SK-N-SH (cell line): ENCODE results near the gene SAMD15. TPM values are rescaled to one million over a fixed set of nuclear protein-coding genes. Genes with fewer than 3 reads are reported as not detected.

Experiments used
- CTCF ChIA-PET: fragments of 300-600, 350-600 bp; formaldehyde crosslinking; extraction: SDS; loops from one replicate; lab custom pipeline; 2021; lab: Yijun Ruan, JAX
- POLR2A ChIA-PET: fragments of 350-600 bp; sonication (Branson Sonifier 250); formaldehyde crosslinking; extraction: SDS; loops from one replicate; lab custom pipeline; 2020; ENCODE audit warnings: antibody characterized with exemption, inconsistent platforms; lab: Yijun Ruan, JAX
- DNase-seq: peaks from one replicate; pipeline ENCODE4 v3.0.0; 2012
- H2AFZ ChIP-seq: fragments of 200-600 bp; sonication (generic); 2 replicates; pipeline ENCODE4 v1.8.1; 2016; ENCODE audit warnings: antibody characterized with exemption, mild to moderate bottlenecking, low read depth
- H3F3A ChIP-seq: fragments of 200-600 bp; sonication (generic); replicated peaks from 2 replicates; pipeline ENCODE3; 2016; ENCODE audit warnings: antibody characterized with exemption, mild to moderate bottlenecking; ENCODE audit not compliant: insufficient read depth
- H3K27ac ChIP-seq, 2 experiments: fragments of 200-500 bp in 1 of 2; fragments of 200-600 bp in 1 of 2; sonication (Bioruptor generic) in 1 of 2; sonication (generic), shearing (Covaris generic) in 1 of 2; 2 replicates each; pipeline versions ENCODE4 v1.5.1 to v1.6.1; 2014 to 2016; ENCODE audit warnings: low read depth in 2 of 2, inconsistent platforms in 1 of 2, low read length in 1 of 2, mild to moderate bottlenecking in 1 of 2, mixed read lengths in 1 of 2
- H3K27me3 ChIP-seq: fragments of 200-600 bp; sonication (generic), shearing (Covaris generic); 2 replicates; pipeline ENCODE4 v1.6.1; 2016; ENCODE audit warnings: mixed run types; ENCODE audit not compliant: insufficient read depth
- H3K36me3 ChIP-seq, 2 experiments: fragments of 200-500 bp in 1 of 2; fragments of 200-600 bp in 1 of 2; sonication (Bioruptor generic) in 1 of 2; sonication (generic) in 1 of 2; replicated peaks in 1 of 2; 2 replicates each; pipeline versions ENCODE3 to v1.5.1; 2014 to 2016; ENCODE audit warnings: low read length in 1 of 2, mild to moderate bottlenecking in 1 of 2; ENCODE audit not compliant: insufficient read depth in 2 of 2, control insufficient read depth in 1 of 2
- H3K4me1 ChIP-seq, 2 experiments: fragments of 200-500 bp in 1 of 2; fragments of 200-600 bp in 1 of 2; sonication (Bioruptor generic) in 1 of 2; sonication (generic), shearing (Covaris generic) in 1 of 2; 2 replicates each; pipeline versions ENCODE4 v1.5.1 to v1.6.1; 2014 to 2016; ENCODE audit warnings: low read depth in 1 of 2, low read length in 1 of 2, mixed run types in 1 of 2; ENCODE audit not compliant: insufficient read depth in 2 of 2, control insufficient read depth in 1 of 2
- H3K4me2 ChIP-seq: fragments of 200-600 bp; sonication (generic), shearing (Covaris generic); 2 replicates; pipeline ENCODE4 v1.6.1; 2017; ENCODE audit warnings: mixed run types
- H3K4me3 ChIP-seq, 2 experiments: fragments of 200-500 bp in 1 of 2; fragments of 200-600 bp in 1 of 2; sonication (Bioruptor generic) in 1 of 2; sonication (generic), shearing (Covaris generic) in 1 of 2; 2 replicates each; pipeline versions ENCODE4 v1.5.1 to v1.8.1; 2014 to 2016; ENCODE audit warnings: low read depth in 2 of 2, inconsistent platforms in 1 of 2, low read length in 1 of 2, mild to moderate bottlenecking in 1 of 2, mixed read lengths in 1 of 2, moderate library complexity in 1 of 2
- H3K79me2 ChIP-seq: fragments of 200-600 bp; sonication (generic); 2 replicates; pipeline ENCODE4 v1.8.1; 2017; ENCODE audit warnings: mild to moderate bottlenecking; ENCODE audit not compliant: insufficient read depth
- H3K9ac ChIP-seq: fragments of 200-600 bp; sonication (generic); 2 replicates; pipeline ENCODE4 v1.6.1; 2017; ENCODE audit warnings: mixed run types
- H3K9me2 ChIP-seq: fragments of 200-600 bp; sonication (generic); 2 replicates; pipeline ENCODE4 v1.6.1; 2017; ENCODE audit warnings: mixed run types
- H3K9me3 ChIP-seq: fragments of 200-600 bp; sonication (generic); 2 replicates; pipeline ENCODE4 v1.6.1; 2017; ENCODE audit warnings: mixed run types, mild to moderate bottlenecking, moderate library complexity
- H4K20me1 ChIP-seq: fragments of 200-600 bp; sonication (generic); 2 replicates; pipeline ENCODE4 v1.6.1; 2017; ENCODE audit warnings: mild to moderate bottlenecking, mixed run types; ENCODE audit not compliant: insufficient read depth
- EP300 ChIP-seq, 2 experiments: IDR thresholded peaks; 2 replicates each; pipeline versions ENCODE4 v1.4.0 to v1.6.1; 2012; ENCODE audit warnings: borderline replicate concordance in 1 of 2, low read depth in 1 of 2, low read length in 1 of 2
- EZH2phosphoT487 ChIP-seq: fragments of 200-600 bp; sonication (generic); IDR thresholded peaks from 2 replicates; pipeline ENCODE4 v1.6.1; 2017; ENCODE audit warnings: low read depth, mixed run types, mild to moderate bottlenecking, antibody characterized with exemption, moderate library complexity, borderline replicate concordance
- FOSL2 ChIP-seq: IDR thresholded peaks from 2 replicates; pipeline ENCODE4 v1.4.0; 2012; ENCODE audit warnings: low read depth, mild to moderate bottlenecking, moderate library complexity, borderline replicate concordance
- FOXM1 ChIP-seq: IDR thresholded peaks from 2 replicates; pipeline ENCODE4 v1.4.0; 2012; ENCODE audit warnings: low read depth, mild to moderate bottlenecking
- GABPA ChIP-seq: IDR thresholded peaks from 2 replicates; pipeline ENCODE4 v1.4.0; 2012; ENCODE audit warnings: low read depth, mild to moderate bottlenecking
- GATA2 ChIP-seq: sonication (generic); formaldehyde crosslinking; IDR thresholded peaks from 2 replicates; pipeline ENCODE4 v1.5.0; 2020; ENCODE audit warnings: mild to moderate bottlenecking, missing genetic modification reagents
- JUND ChIP-seq: IDR thresholded peaks from 2 replicates; pipeline ENCODE4 v1.4.0; 2012
- MAX ChIP-seq: IDR thresholded peaks from 2 replicates; pipeline ENCODE4 v1.4.0; 2012; ENCODE audit warnings: low read depth
- NFIC ChIP-seq: IDR thresholded peaks from 2 replicates; pipeline ENCODE4 v1.4.0; 2012; ENCODE audit warnings: borderline replicate concordance
- RAD21 ChIP-seq: IDR thresholded peaks from 2 replicates; pipeline ENCODE4 v1.6.1; 2012; ENCODE audit warnings: mild to moderate bottlenecking, low read length
- RFX5 ChIP-seq: IDR thresholded peaks from 2 replicates; pipeline ENCODE4 v1.6.1; 2012; ENCODE audit warnings: mild to moderate bottlenecking, improper control_type of control experiment, low read length
- RXRA ChIP-seq: IDR thresholded peaks from 2 replicates; pipeline ENCODE4 v1.4.0; 2012; ENCODE audit warnings: low read depth, mild to moderate bottlenecking, borderline replicate concordance
- TAF1 ChIP-seq: IDR thresholded peaks from 2 replicates; pipeline ENCODE4 v1.6.1; 2012; ENCODE audit warnings: low read depth, mild to moderate bottlenecking, low read length, moderate library complexity, borderline replicate concordance
- TCF12 ChIP-seq: IDR thresholded peaks from 2 replicates; pipeline ENCODE4 v1.4.0; 2012
- YY1 ChIP-seq: IDR thresholded peaks from 2 replicates; pipeline ENCODE4 v1.4.0; 2012; ENCODE audit warnings: low read depth, mild to moderate bottlenecking
- ZBTB33 ChIP-seq: IDR thresholded peaks from 2 replicates; pipeline ENCODE4 v1.4.0; 2012; ENCODE audit warnings: low read depth, borderline replicate concordance
- WGBS: methylation state at CpG from one replicate; pipeline ENCODE4 v1.1.6; 2017; ENCODE audit warnings: low lambda C conversion rate; 5-methylcytosine and 5-hydroxymethylcytosine counted together
- polyA plus RNA-seq, 3 experiments: library from polyadenylated mRNA; depleted of rRNA; stranded (reverse); fragments of >200 nt; gene quantifications; 2 replicates each; pipeline ENCODE4 v1.2.3, GENCODE V29; 2012

Gene SAMD15
- polyA plus RNA-seq, 1 of the 3 experiments (the other 2 are of a cell fraction) = 1.7 TPM

- 0 out of 4 replicates have a peak, but pooled peaks cover 0 to 5% of the 10 kb centered on the region in 2 experiments for H3K4me1 ChIP-seq
- no peak overlapping the region for H3K27ac ChIP-seq
- peaks cover 4 to 40% of the 10 kb centered on the region in 2 experiments for H3K36me3 ChIP-seq
- no peaks in the 10 kb centered on the region for H3K79me2 ChIP-seq
- no peaks in the 10 kb centered on the region for H3K9me3 ChIP-seq
- no peaks in the 10 kb centered on the region for H3K9me2 ChIP-seq
- 86% methylated on average over 1 of the region's 1 CpG for WGBS
- CTCF ChIA-PET = interaction anchor here (1.4 kb wide), 1 partner anchor 19 kb away, joined by 3 read pairs; the partner anchor contains the start of genes GSTZ1 and POMT2
- H3F3A ChIP-seq = no peaks in the 10 kb centered on the region
- POLR2A ChIA-PET = no interaction called here
- H4K20me1 ChIP-seq = no peaks in the 10 kb centered on the region
- H3K27me3 ChIP-seq = no peaks in the 10 kb centered on the region
- TF ChIP-seq JUND (no peak), FOXM1 (no peak), EP300 (IDR thresholded peaks at IDR 0.05; ENCODE audit: borderline replicate concordance in 1 of 2, low read depth in 1 of 2, low read length in 1 of 2) (no peak), NFIC (no peak), MAX (no peak), EZH2phosphoT487 (no peak), RFX5 (no peak), GABPA (no peak), GATA2 (CRISPR knock-in tag) (no peak), ZBTB33 (no peak), FOSL2 (no peak)
- H3K4me2 ChIP-seq = no peak overlapping the region
- DNase-seq = no peak
- no peak overlapping the region for H2AFZ ChIP-seq
- no peak overlapping the region for H3K9ac ChIP-seq
- no peak overlapping the region for H3K4me3 ChIP-seq
These were observed 37.8 kb upstream of the SAMD15 start for GRCh38 chr14:77339407-77339806.

GRCh38 chr14:77340389-77340788, 36.8 kb upstream of the SAMD15 start:
- Histone ChIP-seq H3K9ac (no peak overlapping the region), H3K36me3 (peaks cover 4 to 40% of the 10 kb centered on the region in 2 experiments), H3K9me3 (no peaks in the 10 kb centered on the region), H3K9me2 (no peaks in the 10 kb centered on the region), H3K4me2 (no peak overlapping the region), H2AFZ (no peak overlapping the region), H3K27ac (no peak overlapping the region), H4K20me1 (no peaks in the 10 kb centered on the region), H3K27me3 (no peaks in the 10 kb centered on the region), H3K79me2 (no peaks in the 10 kb centered on the region), H3K4me1 (0 out of 4 replicates have a peak, but pooled peaks cover 0 to 5% of the 10 kb centered on the region in 2 experiments), H3F3A (no peaks in the 10 kb centered on the region), H3K4me3 (no peak overlapping the region)
- DNase-seq = no peak
- POLR2A ChIA-PET = no interaction called here
- CTCF ChIA-PET = interaction anchor here (0.9 kb wide), 1 partner anchor 9 kb away, joined by 4 read pairs; no protein-coding TSS in a partner anchor
- 90% methylated on average over 4 of the region's 4 CpGs for WGBS
- TF ChIP-seq YY1 (no peak), RAD21 (no peak), TCF12 (no peak), JUND (no peak), TAF1 (no peak), ZBTB33 (no peak), MAX (no peak), RFX5 (no peak), RXRA (no peak)
